Ishikawa (cell line): Measurements from ENCODE around the gene MAEA.

ENCODE experiments used
- CEBPB ChIP-seq: IDR thresholded peaks from 2 replicates; pipeline ENCODE4 v1.6.1; 2012
- CREB1 ChIP-seq: IDR thresholded peaks from 2 replicates; pipeline ENCODE4 v1.6.1; 2012; ENCODE audit warnings: low read depth
- EGR1 ChIP-seq: IDR thresholded peaks from 2 replicates; pipeline ENCODE4 v1.6.1; 2012
- EP300 ChIP-seq: IDR thresholded peaks from 2 replicates; pipeline ENCODE4 v1.6.1; 2012; ENCODE audit warnings: borderline replicate concordance
- FOXM1 ChIP-seq: IDR thresholded peaks from 2 replicates; pipeline ENCODE4 v1.6.1; 2012; ENCODE audit warnings: low read depth, borderline replicate concordance
- NFIC ChIP-seq: IDR thresholded peaks from 2 replicates; pipeline ENCODE4 v1.6.1; 2012
- RAD21 ChIP-seq: IDR thresholded peaks from 2 replicates; pipeline ENCODE4 v1.6.1; 2012; ENCODE audit warnings: low read depth
- REST ChIP-seq: IDR thresholded peaks from 2 replicates; pipeline ENCODE4 v1.6.1; 2012; ENCODE audit warnings: low read depth, mild to moderate bottlenecking
- TAF1 ChIP-seq: IDR thresholded peaks from 2 replicates; pipeline ENCODE4 v1.6.1; 2012; ENCODE audit warnings: low read depth, mild to moderate bottlenecking
- TCF12 ChIP-seq: IDR thresholded peaks from 2 replicates; pipeline ENCODE4 v1.6.1; 2012; ENCODE audit warnings: low read depth
- TEAD4 ChIP-seq: IDR thresholded peaks from 2 replicates; pipeline ENCODE4 v1.6.1; 2012
- USF1 ChIP-seq: IDR thresholded peaks from 2 replicates; pipeline ENCODE4 v1.6.1; 2012
- YY1 ChIP-seq: IDR thresholded peaks from 2 replicates; pipeline ENCODE4 v1.6.1; 2012; ENCODE audit warnings: low read depth
- ZBTB7A ChIP-seq: IDR thresholded peaks from 2 replicates; pipeline ENCODE4 v1.6.1; 2012; ENCODE audit warnings: low read depth
- TF ChIP-seq, protein P1 (sequence below): IDR thresholded peaks from 2 replicates; pipeline ENCODE4 v1.6.1; 2012

MAEA gene

DNA sequence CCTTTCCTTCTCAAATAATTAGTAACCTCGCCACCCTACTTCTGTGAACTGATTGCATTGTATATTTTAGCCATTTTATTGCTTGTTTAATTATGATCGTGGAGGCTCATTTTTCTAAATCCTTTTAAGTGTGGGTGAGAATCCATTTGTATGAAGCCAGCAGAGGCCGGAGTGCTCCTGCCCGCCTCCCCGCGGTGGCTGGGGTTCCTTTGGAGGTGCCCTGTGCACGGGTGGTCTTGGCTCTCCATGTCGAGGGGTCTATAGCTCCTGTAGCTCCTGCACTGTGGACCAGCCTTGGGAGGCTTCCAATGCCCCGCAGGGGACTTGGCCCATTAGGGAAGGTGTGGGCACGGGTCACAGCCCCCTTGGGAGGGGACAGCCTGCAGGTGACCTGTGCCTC lies 72.4 kb downstream of the MAEA start:
- TF ChIP-seq NFIC: no peak
- TF ChIP-seq TCF12: no peak
- TF ChIP-seq EGR1: no peak
- no peak for TF ChIP-seq ZBTB7A
- no peak for TF ChIP-seq CEBPB
- TF ChIP-seq EP300: no peak
- TF ChIP-seq TAF1: no peak
- no peak for TF ChIP-seq RAD21

- TF ChIP-seq ZBTB7A (no peak), CEBPB (no peak), FOXM1 (no peak), YY1 (no peak), TCF12 (no peak), REST (no peak), TAF1 (no peak), EP300 (no peak), USF1 (no peak), RAD21 (no peak), NFIC (no peak), EGR1 (no peak)
- TF ChIP-seq, protein P1, sequence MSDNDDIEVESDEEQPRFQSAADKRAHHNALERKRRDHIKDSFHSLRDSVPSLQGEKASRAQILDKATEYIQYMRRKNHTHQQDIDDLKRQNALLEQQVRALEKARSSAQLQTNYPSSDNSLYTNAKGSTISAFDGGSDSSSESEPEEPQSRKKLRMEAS: no peak
These were observed 72.8 kb downstream of the MAEA start for GRCh38 chr4:1362521-1362920.

DNA sequence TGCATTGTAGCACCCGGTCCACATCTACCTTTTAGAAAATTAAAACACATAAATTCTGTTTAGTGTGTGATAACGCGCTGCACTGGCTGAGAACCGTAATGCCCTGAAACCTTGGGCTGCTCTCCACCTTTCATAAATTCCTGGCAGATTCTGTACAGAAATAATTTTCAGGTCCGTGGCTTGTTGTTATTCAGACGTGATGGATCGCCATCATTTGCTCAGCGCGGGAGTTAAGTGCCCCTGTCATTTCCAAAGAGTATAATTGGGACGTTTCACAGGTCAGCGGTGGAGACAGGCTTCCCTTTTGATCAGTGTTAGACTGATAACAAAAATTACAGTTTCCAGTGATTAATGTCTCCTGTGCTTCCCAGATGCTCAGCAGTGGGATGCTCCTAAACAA lies 73.8 kb downstream of the MAEA start:
- TF ChIP-seq YY1: no peak
- no peak for TF ChIP-seq EP300
- no peak for TF ChIP-seq RAD21
- no peak for TF ChIP-seq NFIC
- TF ChIP-seq EGR1: no peak
- TF ChIP-seq TAF1: no peak
- no peak for TF ChIP-seq ZBTB7A
- no peak for TF ChIP-seq TCF12
- TF ChIP-seq, protein P1: no peak
- no peak for TF ChIP-seq FOXM1
- no peak for TF ChIP-seq CEBPB
- no peak for TF ChIP-seq REST
- no peak for TF ChIP-seq TEAD4
- no peak for TF ChIP-seq USF1
- TF ChIP-seq CREB1: no peak

GRCh38 chr4:1364217-1364616 lies 74.5 kb downstream of the MAEA start:
- TF ChIP-seq FOXM1 (no peak), TAF1 (no peak), YY1 (no peak), TCF12 (no peak), RAD21 (no peak), ZBTB7A (no peak)
- TF ChIP-seq, protein P1: no peak

DNA sequence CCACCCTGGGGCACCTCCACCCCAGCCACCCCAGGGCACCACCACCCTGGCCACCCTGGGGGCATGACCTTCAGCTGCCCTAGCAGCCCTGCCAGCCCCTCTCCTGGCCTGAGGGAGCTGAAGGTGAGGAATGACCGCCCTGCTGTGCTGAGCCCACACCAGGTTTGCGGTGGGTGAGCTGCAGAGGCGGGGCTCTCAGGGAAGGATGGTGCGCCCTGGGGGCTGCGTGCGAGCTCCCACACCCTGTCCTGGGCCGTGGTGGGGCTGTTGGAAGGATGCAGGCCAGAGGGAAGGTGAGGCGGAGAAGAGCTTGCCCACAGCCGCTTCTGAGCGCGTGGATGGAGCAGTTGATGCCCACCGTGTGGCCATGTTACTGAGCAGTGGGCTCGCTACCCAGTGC lies 75.1 kb downstream of the MAEA start:
- TF ChIP-seq YY1: no peak
- no peak for TF ChIP-seq USF1
- TF ChIP-seq CREB1: no peak
- no peak for TF ChIP-seq TCF12
- TF ChIP-seq ZBTB7A: no peak
- no peak for TF ChIP-seq EP300
- TF ChIP-seq EGR1: no peak
- no peak for TF ChIP-seq TEAD4
- TF ChIP-seq TAF1: no peak
- TF ChIP-seq NFIC: no peak
- TF ChIP-seq REST: no peak
- TF ChIP-seq, protein P1: no peak
